H9 (cell line): ENCODE measurements around the gene FBXL7. TPM values are rescaled to one million over a fixed set of nuclear protein-coding genes. Genes with fewer than 3 reads are reported as not detected.

Experiments used
- DNase-seq: peaks from one replicate; pipeline ENCODE4 v3.0.0-alpha.2; 2017
- H2AFZ ChIP-seq: one replicate; pipeline ENCODE4 v1.6.1; 2013; ENCODE audit warnings: mild to moderate bottlenecking, low read length, control low read depth, moderate library complexity
- H2AK5ac ChIP-seq: 2 replicates; pipeline ENCODE4 v1.6.1; 2013; ENCODE audit warnings: low read length, control low read depth, mixed read lengths; ENCODE audit not compliant: insufficient read length
- H2BK120ac ChIP-seq: one replicate; pipeline ENCODE4 v1.6.1; 2013; ENCODE audit warnings: low read depth, mild to moderate bottlenecking, low read length, control low read depth, inconsistent platforms; ENCODE audit not compliant: poor library complexity, severe bottlenecking
- H2BK12ac ChIP-seq: 2 replicates; pipeline ENCODE4 v1.6.1; 2013; ENCODE audit warnings: low read length, control low read depth, mixed read lengths, low read depth; ENCODE audit not compliant: insufficient read length
- H2BK15ac ChIP-seq: 2 replicates; pipeline ENCODE4 v1.6.1; 2013; ENCODE audit warnings: low read depth, low read length, control low read depth
- H2BK20ac ChIP-seq: one replicate; pipeline ENCODE4 v1.6.1; 2013; ENCODE audit warnings: low read depth, mild to moderate bottlenecking, low read length, control low read depth, inconsistent platforms; ENCODE audit not compliant: poor library complexity, severe bottlenecking
- H2BK5ac ChIP-seq: 2 replicates; pipeline ENCODE4 v1.6.1; 2013; ENCODE audit warnings: low read length, control low read depth, mixed read lengths; ENCODE audit not compliant: insufficient read length
- H3K14ac ChIP-seq: 2 replicates; pipeline ENCODE4 v1.6.1; 2013; ENCODE audit warnings: low read length, control low read depth; ENCODE audit not compliant: insufficient read depth
- H3K18ac ChIP-seq: 2 replicates; pipeline ENCODE4 v1.6.1; 2013; ENCODE audit warnings: low read depth, mild to moderate bottlenecking, mixed read lengths, low read length, control low read depth; ENCODE audit not compliant: insufficient read length
- H3K23ac ChIP-seq: 2 replicates; pipeline ENCODE4 v1.6.1; 2013; ENCODE audit warnings: low read length, control low read depth, mixed read lengths, low read depth; ENCODE audit not compliant: insufficient read length
- H3K23me2 ChIP-seq: 2 replicates; pipeline ENCODE4 v1.6.1; 2013; ENCODE audit warnings: low read depth, mild to moderate bottlenecking, mixed read lengths, low read length, control low read depth; ENCODE audit not compliant: insufficient read length, poor library complexity, severe bottlenecking
- H3K27ac ChIP-seq: 2 replicates; pipeline ENCODE4 v1.5.1; 2013; ENCODE audit warnings: low read length, control low read depth, mixed read lengths, low read depth; ENCODE audit not compliant: insufficient read length
- H3K27me3 ChIP-seq: 2 replicates; pipeline ENCODE4 v1.6.1; 2013; ENCODE audit warnings: low read length, control low read depth, inconsistent platforms; ENCODE audit not compliant: insufficient read depth
- H3K4ac ChIP-seq: 2 replicates; pipeline ENCODE4 v1.6.1; 2013; ENCODE audit warnings: low read depth, mild to moderate bottlenecking, control low read depth, inconsistent platforms, low read length, moderate library complexity
- H3K4me1 ChIP-seq: 2 replicates; pipeline ENCODE4 v1.6.1; 2013; ENCODE audit warnings: low read length, control low read depth, inconsistent platforms; ENCODE audit not compliant: insufficient read depth
- H3K4me2 ChIP-seq: 2 replicates; pipeline ENCODE4 v1.6.1; 2013; ENCODE audit warnings: low read length, control low read depth, mixed read lengths; ENCODE audit not compliant: insufficient read length, insufficient read depth
- H3K56ac ChIP-seq: 2 replicates; pipeline ENCODE4 v1.6.1; 2013; ENCODE audit warnings: low read depth, mild to moderate bottlenecking, mixed read lengths, low read length, control low read depth; ENCODE audit not compliant: insufficient read length
- H3K79me1 ChIP-seq: 2 replicates; pipeline ENCODE4 v1.6.1; 2013; ENCODE audit warnings: low read depth, mild to moderate bottlenecking, moderate library complexity, low read length, control low read depth, inconsistent platforms; ENCODE audit not compliant: insufficient read depth, poor library complexity, severe bottlenecking
- H3K79me2 ChIP-seq: 2 replicates; pipeline ENCODE4 v1.6.1; 2013; ENCODE audit warnings: low read length, control low read depth, inconsistent platforms; ENCODE audit not compliant: insufficient read depth
- H3K9ac ChIP-seq: 2 replicates; pipeline ENCODE4 v1.6.1; 2013; ENCODE audit warnings: low read length, control low read depth, mixed read lengths; ENCODE audit not compliant: insufficient read length; ENCODE audit errors: extremely low read depth
- H3K9me3 ChIP-seq: one replicate; pipeline ENCODE4 v1.6.1; 2013; ENCODE audit warnings: low read depth, low read length, inconsistent platforms; ENCODE audit not compliant: control insufficient read depth
- H3T11ph ChIP-seq: one replicate; pipeline ENCODE4 v1.6.1; 2013; ENCODE audit warnings: mild to moderate bottlenecking, low read length, control low read depth, inconsistent platforms
- H4K20me1 ChIP-seq: one replicate; pipeline ENCODE4 v1.6.1; 2013; ENCODE audit not compliant: control insufficient read depth, insufficient read length, insufficient read depth
- H4K5ac ChIP-seq: 2 replicates; pipeline ENCODE4 v1.6.1; 2013; ENCODE audit warnings: low read depth, mild to moderate bottlenecking, mixed read lengths, low read length, control low read depth; ENCODE audit not compliant: insufficient read length
- H4K8ac ChIP-seq: replicated peaks from 2 replicates; pipeline ENCODE4 v1.6.1; 2013; ENCODE audit warnings: low read length, control low read depth, mixed read lengths, low read depth; ENCODE audit not compliant: insufficient read length
- H4K91ac ChIP-seq: 2 replicates; pipeline ENCODE4 v1.6.1; 2013; ENCODE audit warnings: low read depth, mild to moderate bottlenecking, moderate library complexity, mixed read lengths, low read length, control low read depth; ENCODE audit not compliant: insufficient read length
- H3K27ac Mint-ChIP-seq, 3 experiments: 2 replicates in 2 of 3; 3 replicates in 1 of 3; pipeline ENCODE4 v1.8.0; 2020 to 2021; ENCODE audit warnings: mixed read lengths in 3 of 3, mild to moderate bottlenecking in 1 of 3, moderate library complexity in 1 of 3
- H3K27me3 Mint-ChIP-seq: 2 replicates; pipeline ENCODE4 v1.8.0; 2021; ENCODE audit warnings: low read depth, mild to moderate bottlenecking, moderate library complexity, mixed read lengths
- H3K36me3 Mint-ChIP-seq, 3 experiments: 2 replicates in 2 of 3; 3 replicates in 1 of 3; pipeline ENCODE4 v1.8.0; 2020 to 2021; ENCODE audit warnings: low read depth in 3 of 3, mixed read lengths in 3 of 3; ENCODE audit not compliant: insufficient read depth in 1 of 3
- H3K4me1 Mint-ChIP-seq, 2 experiments: 2 replicates each; pipeline ENCODE4 v1.8.0; 2020; ENCODE audit warnings: mixed read lengths in 2 of 2
- H3K4me3 Mint-ChIP-seq, 2 experiments: 2 replicates in 1 of 2; 3 replicates in 1 of 2; pipeline ENCODE4 v1.8.0; 2020 to 2021; ENCODE audit warnings: mild to moderate bottlenecking in 2 of 2, mixed read lengths in 2 of 2, moderate library complexity in 1 of 2
- H3K9me3 Mint-ChIP-seq, 2 experiments: 2 replicates in 1 of 2; 3 replicates in 1 of 2; pipeline ENCODE4 v1.8.0; 2020; ENCODE audit warnings: mild to moderate bottlenecking in 2 of 2, mixed read lengths in 2 of 2, moderate library complexity in 1 of 2
- WGBS: extraction: QIAGEN DNeasy Blood & Tissue Kit; methylation state at CpG from one replicate; pipeline ENCODE4 v1.1.7; 2013; ENCODE audit warnings: missing lambda C conversion rate, low lambda C conversion rate, mixed read lengths; ENCODE audit not compliant: insufficient read length; ENCODE audit errors: extremely low coverage; 5-methylcytosine and 5-hydroxymethylcytosine counted together
- long read RNA-seq: library from polyadenylated mRNA; unstranded; transcript quantifications from one replicate; pipeline ENCODE4 v2.0.0, GENCODE V29; 2020
- total RNA-seq: library from RNA; stranded (reverse); gene quantifications from 2 replicates; pipeline ENCODE4 v1.2.1, GENCODE V29; 2021
- TF ChIP-seq, protein P1 (sequence below): fragments of 200-600 bp; sonication (generic); conservative IDR thresholded peaks from 3 replicates; pipeline ENCODE4 v1.8.0; 2021; ENCODE audit warnings: antibody characterized with exemption, mild to moderate bottlenecking

The FBXL7 gene
- 13.7 and 14.6 TPM in 2 replicates for total RNA-seq
- long read RNA-seq, partial matches to known transcripts, result 0 of 6 reads
- long read RNA-seq, other reads (novel, unspliced or antisense), result 6 of 6 reads

DNA sequence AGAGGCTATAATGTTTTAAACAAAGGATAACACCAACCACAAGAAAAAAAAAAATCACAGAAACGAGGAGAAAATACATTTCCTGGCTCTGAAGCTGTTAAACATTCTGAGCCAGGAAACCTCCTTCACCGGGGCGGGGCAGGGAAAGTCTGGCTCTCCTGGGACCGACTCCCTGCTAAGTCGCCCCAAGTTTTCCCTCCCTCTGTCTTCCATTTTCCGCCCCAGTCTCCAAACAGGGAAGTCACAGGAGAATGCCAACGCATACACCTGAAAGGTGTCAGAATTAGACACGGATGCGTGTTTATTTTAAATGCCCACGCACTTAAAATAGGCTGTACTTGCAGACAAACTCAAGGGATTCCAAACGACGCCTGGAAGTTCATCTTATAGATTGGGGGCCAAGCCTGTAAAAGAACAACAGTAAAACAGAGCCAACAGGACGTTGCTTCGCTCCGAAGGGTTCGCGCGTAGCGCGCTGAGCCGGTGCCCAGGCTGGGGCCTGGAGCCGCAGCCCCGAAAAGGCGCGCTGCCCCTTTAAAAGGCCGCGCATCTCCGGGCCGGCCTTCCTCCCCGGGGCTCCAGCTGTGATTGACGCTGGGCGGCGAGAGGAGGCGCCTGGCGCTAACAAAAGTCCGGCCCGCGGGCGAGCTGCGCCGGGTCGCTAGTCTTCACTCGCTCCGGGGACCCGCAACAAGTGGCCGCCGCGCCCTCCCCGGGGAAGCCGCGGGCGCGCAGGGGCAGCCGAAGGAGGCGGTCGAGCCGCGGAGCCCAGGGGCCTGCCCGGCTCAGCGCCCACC is at the start of gene FBXL7:
TSS of gene FBXL7 (plus strand) at position 653 of the 797 bp plus-strand sequence.
- Histone ChIP-seq H2BK15ac (no peak within 1 kb of the TSS; the same call in 1 of the 2 replicates), H3K4me1 (no peaks in the 10 kb centered on the region), H2BK5ac (no peak within 1 kb of the TSS), H2BK120ac (no peak within 1 kb of the TSS), H4K5ac (no peak within 1 kb of the TSS), H2BK20ac (no peak within 1 kb of the TSS), H3K79me1 (no peaks in the 10 kb centered on the region), H3K9me3 (no peaks in the 10 kb centered on the region), H2AK5ac (no peak within 1 kb of the TSS), H3K18ac (no peak within 1 kb of the TSS), H3K9ac (peak within 1 kb of the TSS; percentile 36), H2AFZ (peak within 1 kb of the TSS; percentile 95), H3T11ph (no peak within 1 kb of the TSS), H2BK12ac (no peak within 1 kb of the TSS), H4K91ac (no peak within 1 kb of the TSS), H3K23ac (no peak within 1 kb of the TSS), H3K56ac (no peak within 1 kb of the TSS), H3K79me2 (no peaks in the 10 kb centered on the region), H3K27ac (no peak within 1 kb of the TSS), H3K4ac (no peak within 1 kb of the TSS), H3K23me2 (peaks cover 15% of the 10 kb centered on the region), H3K4me2 (peak within 1 kb of the TSS; percentile 94), H4K20me1 (no peaks in the 10 kb centered on the region), H4K8ac (no peak within 1 kb of the TSS), H3K27me3 (no peaks in the 10 kb centered on the region), H3K14ac (no peak within 1 kb of the TSS; the same call in 1 of the 2 replicates)
- H3K27ac Mint-ChIP-seq, result peak within 1 kb of the TSS in 2 of 3 experiments; percentile 65 to 96; a peak in 4 of 7 replicates
- H3K9me3 Mint-ChIP-seq, result no peaks in the 10 kb centered on the region
- WGBS, result no CpG with 5 or more reads among the region's 60 CpGs
- TF ChIP-seq, protein P1, sequence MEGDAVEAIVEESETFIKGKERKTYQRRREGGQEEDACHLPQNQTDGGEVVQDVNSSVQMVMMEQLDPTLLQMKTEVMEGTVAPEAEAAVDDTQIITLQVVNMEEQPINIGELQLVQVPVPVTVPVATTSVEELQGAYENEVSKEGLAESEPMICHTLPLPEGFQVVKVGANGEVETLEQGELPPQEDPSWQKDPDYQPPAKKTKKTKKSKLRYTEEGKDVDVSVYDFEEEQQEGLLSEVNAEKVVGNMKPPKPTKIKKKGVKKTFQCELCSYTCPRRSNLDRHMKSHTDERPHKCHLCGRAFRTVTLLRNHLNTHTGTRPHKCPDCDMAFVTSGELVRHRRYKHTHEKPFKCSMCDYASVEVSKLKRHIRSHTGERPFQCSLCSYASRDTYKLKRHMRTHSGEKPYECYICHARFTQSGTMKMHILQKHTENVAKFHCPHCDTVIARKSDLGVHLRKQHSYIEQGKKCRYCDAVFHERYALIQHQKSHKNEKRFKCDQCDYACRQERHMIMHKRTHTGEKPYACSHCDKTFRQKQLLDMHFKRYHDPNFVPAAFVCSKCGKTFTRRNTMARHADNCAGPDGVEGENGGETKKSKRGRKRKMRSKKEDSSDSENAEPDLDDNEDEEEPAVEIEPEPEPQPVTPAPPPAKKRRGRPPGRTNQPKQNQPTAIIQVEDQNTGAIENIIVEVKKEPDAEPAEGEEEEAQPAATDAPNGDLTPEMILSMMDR, result 0 out of 3 replicates have a peak, but pooled peaks have one; percentile 10
- H3K36me3 Mint-ChIP-seq, result peaks cover 0 to 9% (median 2%) of the 10 kb centered on the region in 3 experiments; a peak in 4 of 7 replicates
- peaks cover 5% of the 10 kb centered on the region for H3K27me3 Mint-ChIP-seq
- H3K4me1 Mint-ChIP-seq, result peaks cover 41 to 46% of the 10 kb centered on the region in 2 experiments
- DNase-seq, result peak; percentile 81
- peak within 1 kb of the TSS; percentile 77 to 89 for H3K4me3 Mint-ChIP-seq
